H1 (cell line): ENCODE measurements around the gene AK2. TPM values are rescaled to one million over a fixed set of nuclear protein-coding genes. Genes with fewer than 3 reads are reported as not detected.

Experiments used
- CTCF ChIA-PET: fragments of 300-600 bp; sonication (Branson Sonifier 250); formaldehyde crosslinking; loops from one replicate; lab custom pipeline; 2021; ENCODE audit not compliant: partially characterized antibody; lab: Charles Lee
- POLR2A ChIA-PET: fragments of 300-600 bp; sonication (Branson Sonifier 250); formaldehyde crosslinking; loops from one replicate; lab custom pipeline; 2021; ENCODE audit warnings: inconsistent platforms; ENCODE audit not compliant: partially characterized antibody; lab: Charles Lee
- DNase-seq, 2 experiments: peaks; one replicate each; pipeline versions ENCODE4 v3.0.0 to v3.0.0-alpha.2; 2010 to 2022; ENCODE audit warnings: low spot score in 2 of 2, low read depth in 1 of 2, mixed read lengths in 1 of 2
- FAIRE-seq: peaks from 2 replicates; lab custom pipeline; 2011; peaks lifted over from hg19 to GRCh38; lab: Jason Lieb, UNC
- H2AFZ ChIP-seq: 2 replicates; pipeline ENCODE4 v1.8.1; 2012; ENCODE audit warnings: low read length, inconsistent platforms
- H2AK5ac ChIP-seq: 2 replicates; pipeline ENCODE4 v1.6.1; 2013; ENCODE audit warnings: low read depth, low read length
- H2BK120ac ChIP-seq: replicated peaks from 2 replicates; pipeline ENCODE3; 2013; ENCODE audit warnings: low read depth, low read length, inconsistent platforms
- H2BK12ac ChIP-seq: 2 replicates; pipeline ENCODE4 v1.6.1; 2013; ENCODE audit warnings: low read depth, low read length
- H2BK15ac ChIP-seq: 2 replicates; pipeline ENCODE4 v1.6.1; 2013; ENCODE audit warnings: low read length
- H2BK20ac ChIP-seq: 2 replicates; pipeline ENCODE4 v1.6.1; 2013; ENCODE audit warnings: low read length
- H2BK5ac ChIP-seq: 2 replicates; pipeline ENCODE4 v1.6.1; 2013; ENCODE audit warnings: low read depth, low read length
- H3K14ac ChIP-seq: 2 replicates; pipeline ENCODE4 v1.6.1; 2013; ENCODE audit warnings: inconsistent platforms; ENCODE audit not compliant: insufficient read length
- H3K18ac ChIP-seq: 2 replicates; pipeline ENCODE4 v1.6.1; 2013; ENCODE audit warnings: low read length; ENCODE audit errors: extremely low read depth
- H3K23ac ChIP-seq: 2 replicates; pipeline ENCODE4 v1.6.1; 2013; ENCODE audit warnings: inconsistent platforms; ENCODE audit not compliant: insufficient read length
- H3K23me2 ChIP-seq: 2 replicates; pipeline ENCODE4 v1.6.1; 2013; ENCODE audit warnings: low read depth, low read length
- H3K27ac ChIP-seq: 2 replicates; pipeline ENCODE4 v1.6.1; 2011; ENCODE audit warnings: low read depth, low read length, inconsistent platforms
- H3K27me3 ChIP-seq, 4 experiments: replicated peaks in 1 of 4; 1 replicate in 1 of 4; 2 replicates in 3 of 4; pipeline versions ENCODE4 v1.6.1 to v1.8.1; 2011 to 2013; ENCODE audit warnings: low read length in 3 of 4, mild to moderate bottlenecking in 3 of 4, inconsistent platforms in 2 of 4, mixed read lengths in 2 of 4, moderate library complexity in 1 of 4; ENCODE audit not compliant: control insufficient read depth in 3 of 4, insufficient read depth in 3 of 4; ENCODE audit errors: extremely low read depth in 1 of 4
- H3K36me3 ChIP-seq, 4 experiments: 2 replicates each; pipeline versions ENCODE4 v1.6.1 to v1.8.1; 2011 to 2013; ENCODE audit warnings: mild to moderate bottlenecking in 4 of 4, low read length in 3 of 4, moderate library complexity in 2 of 4, control low read depth in 1 of 4, inconsistent platforms in 1 of 4; ENCODE audit not compliant: insufficient read depth in 4 of 4, control insufficient read depth in 2 of 4
- H3K4ac ChIP-seq: replicated peaks from 2 replicates; pipeline ENCODE3; 2013; ENCODE audit warnings: low read length, low read depth, mixed read lengths, inconsistent platforms; ENCODE audit not compliant: insufficient read length
- H3K4me1 ChIP-seq, 4 experiments: replicated peaks in 1 of 4; 1 replicate in 1 of 4; 2 replicates in 3 of 4; pipeline versions ENCODE4 v1.6.1 to v1.8.1; 2011 to 2013; ENCODE audit warnings: low read length in 3 of 4, inconsistent platforms in 2 of 4, mixed read lengths in 1 of 4; ENCODE audit not compliant: insufficient read depth in 4 of 4, control insufficient read depth in 3 of 4
- H3K4me2 ChIP-seq, 2 experiments: 2 replicates each; pipeline versions ENCODE4 v1.6.1 to v1.8.1; 2011 to 2013; ENCODE audit warnings: low read depth in 2 of 2, low read length in 2 of 2, control low read depth in 1 of 2, inconsistent platforms in 1 of 2, mild to moderate bottlenecking in 1 of 2; ENCODE audit not compliant: insufficient read depth in 1 of 2
- H3K4me3 ChIP-seq, 4 experiments: fragments of 200-600, 300-600 bp in 1 of 4; sonication (generic), shearing (Covaris generic), sonication (Bioruptor Twin) in 1 of 4; 2 replicates each; pipeline versions ENCODE4 v1.5.1 to v1.8.1; 2011 to 2016; ENCODE audit warnings: low read length in 4 of 4, low read depth in 3 of 4, control low read depth in 2 of 4, inconsistent platforms in 2 of 4, mild to moderate bottlenecking in 2 of 4, mixed read lengths in 1 of 4, moderate library complexity in 1 of 4; ENCODE audit not compliant: insufficient read depth in 2 of 4; ENCODE audit errors: extremely low read depth in 1 of 4
- H3K56ac ChIP-seq: replicated peaks from 2 replicates; pipeline ENCODE3; 2013; ENCODE audit warnings: low read depth, mild to moderate bottlenecking, mixed read lengths, low read length, inconsistent platforms; ENCODE audit not compliant: insufficient read length
- H3K79me1 ChIP-seq: 2 replicates; pipeline ENCODE4 v1.6.1; 2013; ENCODE audit warnings: low read depth, low read length, control low read depth
- H3K79me2 ChIP-seq, 2 experiments: 2 replicates each; pipeline versions ENCODE4 v1.6.1 to v1.8.1; 2012 to 2013; ENCODE audit warnings: low read length in 2 of 2, mild to moderate bottlenecking in 2 of 2, inconsistent platforms in 1 of 2; ENCODE audit not compliant: insufficient read depth in 2 of 2, control insufficient read depth in 1 of 2
- H3K9ac ChIP-seq, 4 experiments: replicated peaks in 1 of 4; 1 replicate in 1 of 4; 2 replicates in 3 of 4; pipeline versions ENCODE4 v1.6.1 to v1.8.1; 2011 to 2013; ENCODE audit warnings: low read depth in 3 of 4, low read length in 3 of 4, control low read depth in 2 of 4, mild to moderate bottlenecking in 2 of 4, moderate library complexity in 2 of 4, inconsistent platforms in 1 of 4; ENCODE audit errors: extremely low read depth in 1 of 4
- H3K9me3 ChIP-seq, 2 experiments: 2 replicates each; pipeline versions ENCODE4 v1.6.1 to v1.8.1; 2012 to 2013; ENCODE audit warnings: mild to moderate bottlenecking in 2 of 2, moderate library complexity in 2 of 2, control low read depth in 1 of 2, inconsistent platforms in 1 of 2, low read depth in 1 of 2, low read length in 1 of 2, mixed read lengths in 1 of 2; ENCODE audit not compliant: insufficient read depth in 2 of 2
- H4K20me1 ChIP-seq, 2 experiments: replicated peaks in 1 of 2; 2 replicates each; pipeline versions ENCODE3 to v1.8.1; 2011 to 2013; ENCODE audit warnings: inconsistent platforms in 2 of 2, low read length in 2 of 2, mild to moderate bottlenecking in 1 of 2; ENCODE audit not compliant: insufficient read depth in 2 of 2, control insufficient read depth in 1 of 2
- H4K5ac ChIP-seq: 2 replicates; pipeline ENCODE4 v1.6.1; 2013; ENCODE audit warnings: low read length, low read depth, mixed read lengths, inconsistent platforms; ENCODE audit not compliant: insufficient read length
- H4K8ac ChIP-seq: 2 replicates; pipeline ENCODE4 v1.8.0; 2013; ENCODE audit warnings: mild to moderate bottlenecking, moderate library complexity, low read length, inconsistent platforms; ENCODE audit not compliant: insufficient read depth; ENCODE audit errors: extremely low read depth
- H4K91ac ChIP-seq: replicated peaks from 2 replicates; pipeline ENCODE3; 2013; ENCODE audit warnings: low read length, mixed read lengths, inconsistent platforms; ENCODE audit not compliant: insufficient read length
- ATF2 ChIP-seq: IDR thresholded peaks from 2 replicates; pipeline ENCODE4 v1.6.1; 2012; ENCODE audit warnings: low read length, inconsistent platforms
- BRCA1 ChIP-seq: IDR thresholded peaks from 2 replicates; pipeline ENCODE4 v1.6.1; 2012; ENCODE audit warnings: low read depth, low read length, improper control_type of control experiment
- CHD1 ChIP-seq: IDR thresholded peaks from 2 replicates; pipeline ENCODE4 v1.6.1; 2012; ENCODE audit warnings: low read depth, low read length, improper control_type of control experiment
- GABPA ChIP-seq: IDR thresholded peaks from 2 replicates; pipeline ENCODE4 v1.6.1; 2011; ENCODE audit warnings: mild to moderate bottlenecking, low read length, moderate library complexity, borderline replicate concordance; ENCODE audit not compliant: insufficient read depth
- HDAC6 ChIP-seq: IDR thresholded peaks from one replicate; pipeline ENCODE4 v1.7.1; 2012; ENCODE audit warnings: low read depth, mild to moderate bottlenecking, inconsistent platforms, low read length, moderate library complexity
- KDM4A ChIP-seq: IDR thresholded peaks from one replicate; pipeline ENCODE4 v1.7.1; 2012; ENCODE audit warnings: low read depth, mild to moderate bottlenecking, moderate library complexity, low read length, inconsistent platforms; ENCODE audit not compliant: severe bottlenecking
- NRF1 ChIP-seq: IDR thresholded peaks from 2 replicates; pipeline ENCODE4 v1.6.1; 2011; ENCODE audit warnings: mild to moderate bottlenecking, low read depth, low read length, improper control_type of control experiment
- RBBP5 ChIP-seq: IDR thresholded peaks from 2 replicates; pipeline ENCODE4 v1.7.1; 2012; ENCODE audit warnings: low read depth, mild to moderate bottlenecking, inconsistent platforms, low read length, moderate library complexity, borderline replicate concordance
- SP1 ChIP-seq: IDR thresholded peaks from 2 replicates; pipeline ENCODE4 v1.6.1; 2011; ENCODE audit warnings: low read depth, low read length
- SRF ChIP-seq: IDR thresholded peaks from 2 replicates; pipeline ENCODE4 v1.6.1; 2011; ENCODE audit warnings: mild to moderate bottlenecking, low read depth, low read length, moderate library complexity
- SUZ12 ChIP-seq: fragments of 200-600 bp; sonication (generic); IDR thresholded peaks from 2 replicates; pipeline ENCODE4 v1.6.1; 2012; ENCODE audit warnings: mild to moderate bottlenecking, inconsistent platforms, low read length, moderate library complexity, mixed read lengths
- polyA plus RNA-seq, 7 experiments: library from polyadenylated mRNA; depleted of rRNA in 3 of 7; stranded (reverse) in 5 of 7; unstranded in 2 of 7; fragments of >200 nt in 5 of 7; fragments of 200-250 nt in 2 of 7; gene quantifications; 1 replicate in 5 of 7; 2 replicates in 1 of 7; 4 replicates in 1 of 7; pipeline versions ENCODE4 v1.2.1 to v1.2.3, GENCODE V29; 2011 to 2013; ENCODE audit warnings: missing spikeins in 2 of 7, mixed read lengths in 2 of 7
- total RNA-seq: library from RNA; stranded (reverse); fragmentation: NEBNext Ultra II Directional; extraction: Animal tissue kit (Norgen Biotek cat#: 25700); gene quantifications from 2 replicates; pipeline ENCODE4 v1.2.1, GENCODE V29; 2021

Gene AK2
- total and polyA plus RNA-seq, 2 of the 8 experiments (the other 6 are each of a cell fraction or from before 2014, with no cell fraction given), result 92.3 to 137 TPM

- H3K79me1 ChIP-seq, result no peaks in the 10 kb centered on the region
- H3K4me1 ChIP-seq, result peaks cover 0 to 4% (median 3%) of the 10 kb centered on the region in 4 experiments; a peak in 3 of 7 replicates
- no peak overlapping the region for H3K27ac ChIP-seq
- no peaks in the 10 kb centered on the region for H3K9me3 ChIP-seq
- FAIRE-seq (no peak), DNase-seq (no peak)
- no peak overlapping the region for H3K18ac ChIP-seq
- H3K9ac ChIP-seq, result no peak overlapping the region
- no peak overlapping the region for H2BK5ac ChIP-seq
- no peak overlapping the region for H2BK12ac ChIP-seq
- ChIA-PET POLR2A (interaction anchor here (0.6 to 1.0 kb wide), 3 partner anchors 11 to 65 kb away, joined by 3 read pairs; no protein-coding TSS in a partner anchor), CTCF (interaction anchor here (0.6 to 1.4 kb wide), 5 partner anchors 36 to 801 kb away, joined by 3 read pairs; no protein-coding TSS in a partner anchor)
- H2AK5ac ChIP-seq, result no peak overlapping the region
- no peak overlapping the region for H3K56ac ChIP-seq
- no peak overlapping the region for H4K91ac ChIP-seq
- peaks cover 10% of the 10 kb centered on the region; the same call in 1 of the 2 replicates for H3K23me2 ChIP-seq
- H4K8ac ChIP-seq, result no peak overlapping the region
- no peak overlapping the region for H2BK120ac ChIP-seq
- no peak overlapping the region for H3K14ac ChIP-seq
- no peaks in the 10 kb centered on the region for H3K36me3 ChIP-seq
- H3K79me2 ChIP-seq, result no peaks in the 10 kb centered on the region
- no peak overlapping the region for H3K23ac ChIP-seq
- no peak overlapping the region for H3K4me3 ChIP-seq
- no peak overlapping the region for H2BK15ac ChIP-seq
- no peak overlapping the region for H2AFZ ChIP-seq
- H4K5ac ChIP-seq, result no peak overlapping the region
- no peak overlapping the region for H3K4ac ChIP-seq
- H3K27me3 ChIP-seq, result peaks cover 9 to 24% (median 21%) of the 10 kb centered on the region in 4 experiments
- H3K4me2 ChIP-seq, result no peak overlapping the region
- H2BK20ac ChIP-seq, result no peak overlapping the region
- no peaks in the 10 kb centered on the region for H4K20me1 ChIP-seq
- TF ChIP-seq RBBP5 (no peak), ATF2 (no peak), CHD1 (no peak), KDM4A (no peak), SRF (no peak), BRCA1 (no peak), GABPA (no peak), NRF1 (no peak), SUZ12 (no peak), HDAC6 (no peak), SP1 (no peak)
Observed at GRCh38 chr1:32969566-32969965, 67.1 kb downstream of the AK2 start.
